Activated CD4-positive, alpha-beta T cell treated with anti-CD3 and anti-CD28 coated beads, Interleukin-10, Interleukin-2, amounts not matched to agents 100 ng/mL and 50 ng/mL, durations not matched to agents 16 hours and 8 hours (primary cell): ENCODE measurements around the gene RNF212.
A peak's percentile ranks its signal among the peaks of the same experiment; 100 is the strongest.
"Not testable (repeated sequence)": the region's sequence is repeated elsewhere in the genome, so short reads cannot be mapped to it uniquely, and the experiment has no call there.

Experiments used
- DNase-seq: peaks from one replicate; pipeline ENCODE4 v3.0.0-alpha.2; 2020

The RNF212 gene

GRCh38 chr4:1061056-1061700, 52.2 kb downstream of the RNF212 start:
- DNase-seq = no peak

- no peak for DNase-seq
Measured at GRCh38 chr4:1060621-1061020, 52.7 kb downstream of the RNF212 start.

- DNase-seq = no peak
Measured at GRCh38 chr4:1060121-1060520, 53.2 kb downstream of the RNF212 start.

DNA sequence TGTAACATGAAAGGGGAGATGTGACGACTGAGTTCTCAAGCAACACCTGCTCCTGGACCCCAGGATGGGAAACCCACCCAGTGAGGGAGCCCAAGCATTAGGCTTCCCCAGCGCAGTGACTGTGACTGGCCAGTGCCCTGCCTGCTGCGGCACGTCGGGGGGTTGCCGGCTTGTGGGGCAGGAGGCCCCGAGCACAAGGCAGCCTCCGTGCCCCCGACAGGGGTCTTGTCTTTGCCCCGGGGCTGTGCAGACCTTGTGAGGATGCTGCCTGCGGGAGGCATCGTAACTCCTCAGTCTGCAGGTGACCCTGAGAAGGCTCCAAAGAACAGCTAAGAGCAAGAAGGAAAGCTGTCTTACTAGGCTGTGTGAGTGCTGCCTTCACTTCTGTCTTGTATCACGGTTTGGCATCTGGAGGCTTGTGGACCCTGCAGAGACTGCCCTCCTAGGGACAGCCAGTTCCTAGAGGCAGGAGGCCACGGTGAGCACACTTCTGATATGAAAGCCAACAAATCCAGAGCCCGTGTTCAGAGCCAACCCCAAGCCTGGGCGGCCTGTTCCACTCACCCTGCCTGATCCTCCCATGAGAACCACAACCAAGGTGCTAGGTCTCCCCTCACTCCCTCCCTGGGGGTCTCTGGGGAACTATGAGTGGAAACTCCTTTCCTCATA, 54.2 kb downstream of the RNF212 start:
- no peak for DNase-seq

DNA sequence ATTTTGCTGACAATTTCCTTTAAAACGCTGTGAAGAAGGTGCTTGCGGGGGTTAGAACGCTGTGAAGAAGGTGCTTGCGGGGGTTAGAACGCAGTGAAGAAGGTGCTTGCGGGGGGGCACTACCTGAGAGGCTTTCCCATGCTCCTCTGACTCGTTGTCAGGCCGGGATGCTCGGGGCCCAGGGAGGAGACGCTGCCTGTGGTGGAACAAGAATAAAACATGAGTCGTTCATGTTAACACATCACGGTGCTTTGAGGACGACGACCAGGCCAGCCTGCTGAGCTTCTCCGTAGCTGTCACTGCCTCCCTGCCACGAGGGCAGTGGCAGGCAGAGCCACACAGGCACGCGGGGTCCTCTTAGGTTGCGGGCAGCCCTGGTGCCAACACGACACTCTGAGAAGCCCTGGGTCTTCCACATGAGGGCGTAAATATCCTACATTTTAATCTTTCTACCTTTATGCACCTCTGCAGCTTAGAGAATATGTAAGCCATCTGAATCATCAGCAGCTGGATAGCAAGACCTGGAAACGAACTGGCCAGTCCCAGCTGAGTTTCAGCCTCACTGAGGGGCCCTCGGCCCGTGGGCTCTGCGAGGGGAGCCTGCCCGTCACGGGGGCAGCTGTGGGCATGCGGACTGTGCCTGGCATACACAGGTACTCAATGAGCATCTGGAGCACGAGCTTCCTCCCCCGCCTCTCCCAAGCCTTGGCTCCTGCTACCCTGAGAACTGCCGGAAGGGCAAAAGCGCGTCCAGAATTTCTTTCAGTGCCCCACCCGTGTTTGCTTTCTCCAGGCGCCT, 55.0 kb downstream of the RNF212 start:
- no peak for DNase-seq

GRCh38 chr4:1057403-1057745, 56.0 kb downstream of the RNF212 start:
- DNase-seq = no peak

DNA sequence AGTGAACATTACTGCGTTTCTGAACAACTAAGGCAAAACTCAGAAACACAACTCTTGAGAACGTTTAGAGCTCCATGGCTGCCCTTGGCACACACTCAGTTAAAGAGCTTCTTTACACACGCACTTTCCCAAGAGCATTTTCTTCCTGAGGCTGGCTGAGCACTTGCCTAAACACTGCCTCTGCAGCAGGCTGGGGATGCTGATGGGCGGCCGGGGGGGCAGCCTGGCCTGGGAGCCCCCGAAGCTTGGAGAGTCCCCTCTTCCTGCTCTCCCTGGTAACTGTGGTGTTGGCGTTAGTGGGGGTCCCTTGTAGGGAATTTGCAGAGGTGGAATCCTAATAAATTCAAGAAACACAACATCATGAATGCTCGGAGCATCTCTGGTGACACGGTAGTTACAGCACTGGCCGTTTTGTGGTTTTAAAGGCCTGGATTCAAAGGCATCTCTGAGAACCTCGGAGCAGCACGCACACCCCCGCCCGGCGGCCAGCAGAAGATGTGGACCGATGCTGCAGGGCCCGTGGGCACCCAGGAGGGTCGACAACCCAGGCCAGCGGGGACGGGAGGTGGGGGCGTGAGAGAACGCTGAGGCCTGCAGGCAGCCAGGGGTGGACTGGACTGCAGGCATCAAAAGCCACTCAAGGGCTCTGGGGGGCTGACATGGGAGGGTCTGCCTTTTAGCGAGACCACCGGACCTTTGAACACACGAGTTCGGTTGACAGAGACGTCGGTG, 56.5 kb downstream of the RNF212 start:
- no peak for DNase-seq

- DNase-seq = peak; percentile 73
Measured at GRCh38 chr4:1055721-1056590, 57.4 kb downstream of the RNF212 start.

DNA sequence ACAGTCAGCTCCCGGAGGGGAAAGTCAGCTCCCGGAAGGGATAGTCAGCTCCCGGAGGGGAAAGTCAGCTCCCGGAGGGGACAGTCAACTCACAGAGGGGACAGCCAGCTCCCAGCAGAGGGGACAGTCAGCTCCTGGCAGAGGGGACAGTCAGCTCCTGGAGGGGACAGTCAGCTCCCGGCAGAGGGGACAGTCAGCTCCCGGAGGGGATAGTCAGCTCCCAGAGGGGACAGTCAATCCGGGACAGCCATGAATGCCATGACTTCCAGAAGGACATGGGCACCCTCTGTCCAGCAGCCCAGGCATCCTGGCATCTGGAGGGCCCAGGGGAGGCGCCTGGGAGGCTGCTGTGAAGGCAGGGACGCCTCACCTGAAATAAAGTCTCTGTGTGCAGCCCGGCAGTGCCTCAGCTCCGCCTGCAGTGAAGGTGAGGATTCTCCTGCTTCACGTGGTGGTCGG, 58.1 kb downstream of the RNF212 start:
- DNase-seq = not testable (repeated sequence)

DNA sequence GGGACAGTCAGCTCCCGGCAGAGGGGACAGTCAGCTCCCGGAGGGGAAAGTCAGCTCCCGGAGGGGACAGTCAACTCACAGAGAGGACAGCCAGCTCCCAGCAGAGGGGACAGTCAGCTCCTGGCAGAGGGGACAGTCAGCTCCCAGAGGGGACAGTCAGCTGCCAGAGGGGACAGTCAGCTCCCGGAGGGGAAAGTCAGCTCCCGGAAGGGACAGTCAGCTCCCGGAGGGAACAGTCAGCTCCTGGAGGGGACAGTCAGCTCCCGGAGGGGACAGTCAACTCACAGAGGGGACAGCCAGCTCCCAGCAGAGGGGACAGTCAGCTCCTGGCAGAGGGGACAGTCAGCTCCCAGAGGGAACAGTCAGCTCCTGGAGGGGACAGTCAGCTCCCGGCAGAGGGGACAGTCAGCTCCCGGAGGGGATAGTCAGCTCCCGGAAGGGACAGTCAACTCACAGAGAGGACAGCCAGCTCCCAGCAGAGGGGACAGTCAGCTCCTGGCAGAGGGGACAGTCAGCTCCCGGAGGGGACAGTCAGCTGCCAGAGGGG, 58.6 kb downstream of the RNF212 start:
- not testable (repeated sequence) for DNase-seq

DNA sequence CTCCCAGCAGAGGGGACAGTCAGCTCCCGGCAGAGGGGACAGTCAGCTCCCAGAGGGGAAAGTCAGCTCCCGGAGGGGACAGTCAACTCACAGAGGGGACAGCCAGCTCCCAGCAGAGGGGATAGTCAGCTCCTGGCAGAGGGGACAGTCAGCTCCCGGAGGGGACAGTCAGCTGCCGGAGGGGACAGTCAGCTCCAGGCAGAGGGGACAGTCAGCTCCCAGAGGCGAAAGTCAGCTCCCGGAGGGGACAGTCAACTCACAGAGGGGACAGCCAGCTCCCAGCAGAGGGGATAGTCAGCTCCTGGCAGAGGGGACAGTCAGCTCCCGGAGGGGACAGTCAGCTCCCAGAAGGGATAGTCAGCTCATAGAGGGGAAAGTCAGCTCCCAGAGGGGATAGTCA, 59.5 kb downstream of the RNF212 start:
- not testable (repeated sequence) for DNase-seq

DNA sequence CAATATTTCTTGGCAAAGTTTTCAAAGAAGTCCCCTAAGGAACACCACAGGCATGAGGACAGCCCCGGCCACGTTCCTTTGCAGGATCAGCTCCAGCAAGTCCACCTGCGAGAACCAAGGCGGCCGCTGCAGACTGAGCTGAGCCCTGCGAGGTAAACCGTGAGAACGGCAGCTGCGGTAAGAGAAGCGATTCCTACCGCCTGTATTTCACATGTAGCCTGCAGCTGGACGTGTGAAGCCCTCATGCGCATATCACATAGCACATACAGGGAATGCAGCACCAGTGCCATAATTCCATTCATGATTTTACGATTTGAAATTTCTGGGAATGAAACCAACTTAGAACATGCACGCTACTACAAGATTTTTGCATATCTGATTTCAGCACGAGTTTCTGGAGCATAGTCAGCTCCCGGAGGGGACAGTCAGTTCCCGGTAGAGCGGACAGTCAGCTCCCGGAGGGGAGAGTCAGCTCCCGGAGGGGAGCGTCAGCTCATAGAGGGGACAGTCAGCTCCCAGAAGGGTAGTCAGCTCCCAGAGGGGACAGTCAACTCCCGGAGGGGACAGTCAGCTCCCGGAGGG, 60.2 kb downstream of the RNF212 start:
- DNase-seq = no peak

GRCh38 chr4:1052231-1052671, 61.1 kb downstream of the RNF212 start:
- no peak for DNase-seq

GRCh38 chr4:1051472-1051871, 61.9 kb downstream of the RNF212 start:
- DNase-seq = no peak

- DNase-seq = no peak
Measured at GRCh38 chr4:1050486-1051213, 62.7 kb downstream of the RNF212 start.

GRCh38 chr4:1049591-1049905, 63.8 kb downstream of the RNF212 start:
- DNase-seq = no peak

- no peak for DNase-seq
Measured at GRCh38 chr4:1048773-1049590, 64.4 kb downstream of the RNF212 start.

- DNase-seq = no peak
Measured at GRCh38 chr4:1047976-1048772, 65.2 kb downstream of the RNF212 start.
